Epithelial cell of proximal tubule (primary cell): ENCODE data around the gene GREM1. TPM values are rescaled to one million over a fixed set of nuclear protein-coding genes. Genes with fewer than 3 reads are reported as not detected.
A peak's percentile ranks its signal among the peaks of the same experiment; 100 is the strongest.

ENCODE experiments used
- DNase-seq: peaks from one replicate; pipeline ENCODE4 v3.0.0-alpha.2; 2011; ENCODE audit warnings: low read depth
- H3K4me3 ChIP-seq: 2 replicates; pipeline ENCODE4 v1.5.1; 2011; ENCODE audit warnings: low read depth, mild to moderate bottlenecking, low read length
- total RNA-seq: library from RNA; depleted of rRNA; stranded (reverse); fragments of >200 nt; gene quantifications from 2 replicates; pipeline ENCODE4 v1.2.3, GENCODE V29; 2015
- TF ChIP-seq, protein P1 (sequence below): conservative IDR thresholded peaks from 2 replicates; pipeline ENCODE4 v1.5.1; 2012; ENCODE audit warnings: low read depth, mild to moderate bottlenecking, low read length

Gene GREM1
- total RNA-seq, 1 donor from 2014 or later, result 4.0 TPM

DNA sequence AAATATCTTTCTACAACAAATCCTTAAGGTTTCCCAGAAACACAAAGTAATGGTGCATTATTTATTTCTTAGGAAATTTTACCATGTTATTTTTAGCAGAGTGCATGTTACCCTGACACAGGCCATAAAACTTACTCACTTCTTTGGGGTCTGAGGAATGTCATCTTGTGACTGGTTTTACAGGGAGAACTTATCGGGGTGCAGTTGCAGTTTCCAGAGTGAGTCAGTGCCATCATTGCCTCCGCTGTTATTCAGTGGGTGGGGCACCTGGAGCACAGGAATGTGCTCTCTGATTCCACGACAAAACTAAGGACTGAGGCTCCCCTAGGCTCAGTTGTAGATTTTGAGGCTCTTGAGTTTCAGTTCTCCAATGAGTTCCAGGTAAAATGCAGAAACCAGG lies 11.1 kb upstream of the GREM1 start:
- TF ChIP-seq, protein P1, sequence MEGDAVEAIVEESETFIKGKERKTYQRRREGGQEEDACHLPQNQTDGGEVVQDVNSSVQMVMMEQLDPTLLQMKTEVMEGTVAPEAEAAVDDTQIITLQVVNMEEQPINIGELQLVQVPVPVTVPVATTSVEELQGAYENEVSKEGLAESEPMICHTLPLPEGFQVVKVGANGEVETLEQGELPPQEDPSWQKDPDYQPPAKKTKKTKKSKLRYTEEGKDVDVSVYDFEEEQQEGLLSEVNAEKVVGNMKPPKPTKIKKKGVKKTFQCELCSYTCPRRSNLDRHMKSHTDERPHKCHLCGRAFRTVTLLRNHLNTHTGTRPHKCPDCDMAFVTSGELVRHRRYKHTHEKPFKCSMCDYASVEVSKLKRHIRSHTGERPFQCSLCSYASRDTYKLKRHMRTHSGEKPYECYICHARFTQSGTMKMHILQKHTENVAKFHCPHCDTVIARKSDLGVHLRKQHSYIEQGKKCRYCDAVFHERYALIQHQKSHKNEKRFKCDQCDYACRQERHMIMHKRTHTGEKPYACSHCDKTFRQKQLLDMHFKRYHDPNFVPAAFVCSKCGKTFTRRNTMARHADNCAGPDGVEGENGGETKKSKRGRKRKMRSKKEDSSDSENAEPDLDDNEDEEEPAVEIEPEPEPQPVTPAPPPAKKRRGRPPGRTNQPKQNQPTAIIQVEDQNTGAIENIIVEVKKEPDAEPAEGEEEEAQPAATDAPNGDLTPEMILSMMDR, result no peak
- no peak overlapping the region for H3K4me3 ChIP-seq
- DNase-seq, result no peak

DNA sequence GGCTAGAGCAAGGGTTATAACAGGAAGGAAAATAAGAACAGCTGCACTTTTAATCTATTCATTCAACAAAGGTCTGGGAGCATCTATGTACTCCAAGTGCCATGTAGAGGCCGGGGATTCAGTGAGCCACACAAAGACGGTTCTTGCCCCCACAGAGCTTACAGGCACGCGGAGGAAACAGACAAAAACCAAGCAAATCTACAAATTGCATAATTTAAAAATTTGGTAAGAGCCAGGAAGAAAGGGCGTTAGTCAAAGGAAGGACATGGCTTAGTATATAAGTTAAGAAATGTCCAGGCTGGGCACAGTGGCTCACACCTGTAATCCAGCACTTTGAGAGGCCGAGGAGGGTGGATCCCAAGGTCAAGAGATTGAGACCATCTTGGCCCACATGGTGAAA lies 10.4 kb upstream of the GREM1 start:
- H3K4me3 ChIP-seq, result no peak overlapping the region
- no peak for DNase-seq
- TF ChIP-seq, protein P1, result no peak

DNA sequence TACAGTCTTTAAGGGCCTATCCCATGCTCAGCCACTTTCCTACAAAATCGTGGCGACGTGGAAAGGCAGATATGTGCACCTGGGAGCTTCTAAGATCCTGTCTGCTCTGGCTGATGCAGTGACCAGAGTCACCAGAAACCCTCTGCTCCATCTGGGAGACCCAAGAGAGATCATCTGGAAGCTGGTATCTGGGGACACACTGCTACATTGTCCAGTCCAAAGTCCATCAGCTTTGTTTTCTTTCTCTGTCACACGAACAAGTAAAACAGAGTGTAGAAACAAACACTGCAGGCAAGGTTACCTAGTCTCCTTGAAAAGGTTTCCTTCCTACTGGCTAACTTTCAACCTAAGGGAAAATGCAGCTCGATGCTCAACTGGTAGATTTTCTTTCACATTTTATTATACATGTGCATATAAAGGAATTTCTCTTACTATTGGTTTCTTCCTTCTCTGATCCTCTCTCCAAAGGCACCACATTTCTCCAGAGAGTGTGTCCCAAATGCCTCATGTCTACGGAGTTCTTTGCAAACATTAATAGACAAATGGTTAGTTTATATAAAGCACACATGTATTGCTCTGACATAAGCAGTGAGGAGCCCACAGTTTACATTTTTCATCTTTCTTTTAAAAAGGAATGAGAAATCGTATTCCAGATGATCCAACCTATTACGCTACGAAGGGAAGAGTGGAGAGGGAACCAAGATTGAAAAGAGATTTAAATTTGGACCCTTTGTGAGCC lies 8.3 kb upstream of the GREM1 start:
- no peak for DNase-seq
- TF ChIP-seq, protein P1, result no peak
- H3K4me3 ChIP-seq, result no peak overlapping the region

DNA sequence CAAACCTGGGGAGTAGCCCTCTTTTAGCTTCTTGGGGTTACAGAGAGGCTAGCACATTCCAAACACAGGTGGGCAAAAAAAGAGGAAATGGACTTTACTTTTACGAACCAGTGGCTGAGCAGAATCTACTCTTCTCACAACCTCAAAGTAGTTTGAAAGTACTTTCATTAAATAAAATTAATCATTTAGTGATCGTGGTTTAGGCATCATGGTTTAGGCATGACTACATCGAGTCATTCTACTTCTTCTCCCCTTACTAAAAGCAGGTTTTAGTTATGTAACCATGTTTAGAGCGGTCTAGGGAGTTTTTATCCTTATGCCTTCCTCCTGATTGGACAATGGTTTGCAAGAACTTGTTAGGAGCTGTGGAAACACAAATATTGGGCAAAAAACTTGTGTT lies 2.5 kb upstream of the GREM1 start:
- DNase-seq, result peak; percentile 61
- TF ChIP-seq, protein P1, result no peak
- no peak overlapping the region for H3K4me3 ChIP-seq

DNA sequence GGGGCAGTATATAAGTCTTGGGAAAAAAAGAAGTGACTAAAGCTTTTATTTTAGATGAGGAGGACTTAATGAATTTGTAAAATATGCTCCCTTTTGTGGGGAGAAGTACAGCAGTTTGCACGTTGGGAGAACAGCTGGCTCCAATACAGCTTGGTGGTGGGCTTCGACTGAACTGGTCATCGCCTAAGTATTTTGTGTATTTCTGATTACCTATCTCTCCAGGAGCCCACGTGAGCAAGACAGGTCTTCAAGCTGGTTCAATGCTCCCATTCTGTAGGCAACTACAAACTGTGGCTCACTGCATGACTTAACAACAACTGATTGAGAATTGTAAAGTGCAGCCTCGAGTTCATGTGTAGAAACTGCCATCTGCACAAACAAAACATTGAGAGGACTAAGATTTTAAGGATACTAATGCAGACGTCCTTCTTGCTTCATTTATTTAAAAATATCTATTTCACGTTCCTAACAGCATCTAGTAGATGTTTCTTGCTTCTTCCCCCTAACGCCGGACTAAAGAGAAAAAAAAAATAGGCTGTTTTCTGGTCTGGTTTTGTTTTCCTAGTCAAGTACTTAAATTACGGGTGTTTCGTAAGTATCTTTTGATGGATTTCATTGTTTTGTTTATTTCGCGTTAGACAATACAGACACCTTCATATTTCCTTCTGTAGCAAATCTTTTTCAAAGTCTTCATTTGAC lies 1.4 kb upstream of the GREM1 start:
- DNase-seq, result no peak
- no peak overlapping the region for H3K4me3 ChIP-seq

DNA sequence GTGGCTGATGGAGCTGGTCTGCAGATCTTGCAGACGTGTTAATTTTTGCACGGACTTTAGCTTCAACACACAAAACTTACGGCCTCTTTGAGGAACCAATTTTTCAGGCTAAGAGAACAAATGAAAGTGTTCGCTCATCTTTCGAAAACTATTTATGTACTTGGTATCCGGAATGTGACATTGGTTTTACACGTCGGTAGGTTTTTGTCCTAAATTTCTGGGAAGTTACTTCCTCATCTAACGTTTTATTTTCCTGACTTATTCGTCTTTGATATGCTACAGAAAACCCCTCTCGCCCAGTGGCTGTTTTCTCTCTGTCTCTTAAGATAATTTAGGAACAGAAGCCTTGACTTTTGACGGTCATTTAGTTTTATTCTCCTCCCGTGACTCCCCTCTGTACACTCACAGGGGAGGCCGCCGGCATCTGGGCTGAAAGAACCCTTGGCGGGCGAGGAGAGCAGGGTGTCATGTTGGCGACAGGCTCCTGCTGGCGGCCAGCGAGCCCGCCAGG lies 834 bp upstream of the GREM1 start:
- no peak for DNase-seq
- peak overlapping the region; percentile 53 for H3K4me3 ChIP-seq
- TF ChIP-seq, protein P1, result no peak

More for the DNA sequence above, 1.4 kb upstream of the GREM1 start:
- TF ChIP-seq, protein P1, result no peak
